Endothelial cell (in vitro differentiated cells): ENCODE results near the gene INSM2. TPM values are rescaled to one million over a fixed set of nuclear protein-coding genes. Genes with fewer than 3 reads are reported as not detected.

ENCODE experiments used
- DNase-seq: peaks from one replicate; pipeline ENCODE4 v3.0.0; 2021; ENCODE audit warnings: low spot score
- H3K27ac Mint-ChIP-seq: one replicate; pipeline ENCODE4 v1.8.0; 2021; ENCODE audit warnings: mixed read lengths, inconsistent platforms; ENCODE audit not compliant: unreplicated experiment
- H3K27me3 Mint-ChIP-seq: one replicate; pipeline ENCODE4 v1.8.0; 2021; ENCODE audit warnings: mild to moderate bottlenecking, moderate library complexity, mixed read lengths, inconsistent platforms; ENCODE audit not compliant: unreplicated experiment
- H3K36me3 Mint-ChIP-seq: one replicate; pipeline ENCODE4 v1.8.0; 2021; ENCODE audit warnings: mild to moderate bottlenecking, low read depth, mixed read lengths, inconsistent platforms; ENCODE audit not compliant: unreplicated experiment
- H3K4me1 Mint-ChIP-seq: one replicate; pipeline ENCODE4 v1.8.0; 2021; ENCODE audit warnings: mild to moderate bottlenecking, mixed read lengths, inconsistent platforms; ENCODE audit not compliant: unreplicated experiment
- H3K4me3 Mint-ChIP-seq: one replicate; pipeline ENCODE4 v1.8.0; 2021; ENCODE audit warnings: mild to moderate bottlenecking, mixed read lengths, inconsistent platforms; ENCODE audit not compliant: unreplicated experiment
- H3K9me3 Mint-ChIP-seq: one replicate; pipeline ENCODE4 v1.8.0; 2021; ENCODE audit warnings: mixed read lengths, inconsistent platforms; ENCODE audit not compliant: unreplicated experiment
- CTCF ChIP-seq: fragments of 200-600 bp; sonication (generic); IDR thresholded peaks from one replicate; pipeline ENCODE4 v1.5.0; 2021; ENCODE audit warnings: antibody characterized with exemption; ENCODE audit not compliant: unreplicated experiment
- long read RNA-seq: library from polyadenylated mRNA; unstranded; transcript quantifications from one replicate; pipeline ENCODE4 v2.0.0, GENCODE V29; 2020; ENCODE audit not compliant: unreplicated experiment
- total RNA-seq: library from RNA; stranded (reverse); fragmentation: NEBNext Ultra II Directional; extraction: Animal tissue kit (Norgen Biotek cat#: 25700); gene quantifications from one replicate; pipeline ENCODE4 v1.2.1, GENCODE V29; 2021; ENCODE audit not compliant: unreplicated experiment

INSM2 gene, protein sequence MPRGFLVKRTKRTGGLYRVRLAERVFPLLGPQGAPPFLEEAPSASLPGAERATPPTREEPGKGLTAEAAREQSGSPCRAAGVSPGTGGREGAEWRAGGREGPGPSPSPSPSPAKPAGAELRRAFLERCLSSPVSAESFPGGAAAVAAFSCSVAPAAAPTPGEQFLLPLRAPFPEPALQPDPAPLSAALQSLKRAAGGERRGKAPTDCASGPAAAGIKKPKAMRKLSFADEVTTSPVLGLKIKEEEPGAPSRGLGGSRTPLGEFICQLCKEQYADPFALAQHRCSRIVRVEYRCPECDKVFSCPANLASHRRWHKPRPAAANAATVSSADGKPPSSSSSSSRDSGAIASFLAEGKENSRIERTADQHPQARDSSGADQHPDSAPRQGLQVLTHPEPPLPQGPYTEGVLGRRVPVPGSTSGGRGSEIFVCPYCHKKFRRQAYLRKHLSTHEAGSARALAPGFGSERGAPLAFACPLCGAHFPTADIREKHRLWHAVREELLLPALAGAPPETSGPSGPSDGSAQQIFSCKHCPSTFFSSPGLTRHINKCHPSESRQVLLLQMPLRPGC
- not detected for total RNA-seq
- long read RNA-seq, result 0 reads

GRCh38 chr14:35533357-35534207 lies at the start of gene INSM2:
Gene INSM2, plus strand, starts transcription at chr14:35534164. Its CDS starts 89 bp downstream, at chr14:35534253.
- Mint-ChIP-seq H3K36me3 (no peaks in the 10 kb centered on the region), H3K4me1 (peaks cover 5% of the 10 kb centered on the region), H3K4me3 (peak within 1 kb of the TSS; percentile 29), H3K27ac (no peak within 1 kb of the TSS), H3K27me3 (peaks cover 11% of the 10 kb centered on the region), H3K9me3 (no peaks in the 10 kb centered on the region)
- DNase-seq, result peak; percentile 88
- TF ChIP-seq CTCF, result no peak

GRCh38 chr14:35492569-35493014 lies 41.4 kb upstream of the INSM2 start:
- no peak for DNase-seq
- Mint-ChIP-seq H3K4me1 (peaks cover 3% of the 10 kb centered on the region), H3K27ac (no peak overlapping the region), H3K27me3 (no peaks in the 10 kb centered on the region), H3K9me3 (no peaks in the 10 kb centered on the region), H3K36me3 (peaks cover 6% of the 10 kb centered on the region), H3K4me3 (no peak overlapping the region)
- TF ChIP-seq CTCF, result no peak

- Mint-ChIP-seq H3K9me3 (no peaks in the 10 kb centered on the region), H3K27me3 (no peaks in the 10 kb centered on the region), H3K4me3 (no peak overlapping the region), H3K36me3 (peaks cover 6% of the 10 kb centered on the region), H3K4me1 (peaks cover 3% of the 10 kb centered on the region), H3K27ac (no peak overlapping the region)
- TF ChIP-seq CTCF, result no peak
- no peak for DNase-seq
Observed at GRCh38 chr14:35495278-35495677, 38.7 kb upstream of the INSM2 start.

GRCh38 chr14:35499180-35499579 lies 34.8 kb upstream of the INSM2 start:
- TF ChIP-seq CTCF, result no peak
- H3K4me1 Mint-ChIP-seq, result peaks cover 3% of the 10 kb centered on the region
- H3K4me3 Mint-ChIP-seq, result no peak overlapping the region
- H3K9me3 Mint-ChIP-seq, result no peaks in the 10 kb centered on the region
- H3K27ac Mint-ChIP-seq, result no peak overlapping the region
- H3K27me3 Mint-ChIP-seq, result no peaks in the 10 kb centered on the region
- no peaks in the 10 kb centered on the region for H3K36me3 Mint-ChIP-seq
- DNase-seq, result no peak
